ENCODE results near the gene WBP2NL. TPM values are rescaled to one million over a fixed set of nuclear protein-coding genes. Genes with fewer than 3 reads are reported as not detected.

Gene WBP2NL
- total RNA-seq, 3 donors from 2014 or later (not counting 1 experiment from before 2014, with no cell fraction given): 1.7 to 3.6 (median 3.0) TPM

- H3K27me3 ChIP-seq (ENCODE audit: control insufficient read depth, insufficient read depth, low read length): no peaks in the 10 kb centered on the region
- no peak overlapping the region for H3K27ac Mint-ChIP-seq
- H3K4me1 Mint-ChIP-seq: no peaks in the 10 kb centered on the region
- no peaks in the 10 kb centered on the region for H3K9me3 Mint-ChIP-seq
- no peaks in the 10 kb centered on the region for H3K9me3 ChIP-seq (ENCODE audit: control insufficient read depth, insufficient read depth, low read length)
- no peak for ATAC-seq
- DNase-seq: no peak
- no peaks in the 10 kb centered on the region for H3K36me3 Mint-ChIP-seq
- TF ChIP-seq CTCF (IDR thresholded peaks at IDR 0.05): no peak
- peaks cover 0 to 16% of the 10 kb centered on the region in 2 donors for H3K27me3 Mint-ChIP-seq (ENCODE audit: low read depth in 2 of 2)
- no peaks in the 10 kb centered on the region for H3K4me1 ChIP-seq (ENCODE audit: control insufficient read depth, insufficient read depth, low read length)
- H3K4me3 ChIP-seq (ENCODE audit: low read length): no peak overlapping the region
- H3K4me3 Mint-ChIP-seq: no peak overlapping the region
- no peak overlapping the region for H3K27ac ChIP-seq (ENCODE audit: low read length)
- H3K36me3 ChIP-seq (ENCODE audit: control insufficient read depth, insufficient read depth, low read length): no peaks in the 10 kb centered on the region
- WGBS (ENCODE audit: insufficient coverage): 86% methylated on average over 4 of the region's 4 CpGs
- intact Hi-C loops (cut with micrococcal nuclease): no loop called here
Measured at GRCh38 chr22:41989246-41989645, 9.3 kb upstream of the WBP2NL start.

DNA sequence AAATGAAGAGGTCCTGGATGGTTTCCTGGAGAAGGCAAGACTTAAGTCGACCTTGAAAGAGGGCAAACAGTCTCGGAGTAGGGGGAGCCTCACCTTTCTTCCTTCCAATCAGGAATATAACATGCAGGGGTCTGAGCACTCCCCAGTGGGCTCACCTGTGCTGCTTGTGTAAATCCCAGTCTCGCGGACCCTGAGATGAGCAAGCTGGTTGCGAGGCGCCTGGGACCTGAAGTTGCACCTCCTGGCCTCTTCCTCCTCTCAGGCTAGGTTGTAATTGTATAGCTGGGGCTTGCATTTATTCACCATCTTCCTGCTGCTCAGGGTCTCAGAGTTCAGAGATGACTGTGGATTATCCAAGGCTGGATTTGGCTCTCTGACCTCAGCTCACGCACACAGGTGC is 7.5 kb upstream of the WBP2NL start:
- Mint-ChIP-seq H3K4me3 (no peak overlapping the region), H3K4me1 (no peaks in the 10 kb centered on the region)
- no peak for ATAC-seq

GRCh38 chr22:41992496-41992895 is 6.1 kb upstream of the WBP2NL start:
- Histone ChIP-seq H3K36me3 (ENCODE audit: control insufficient read depth, insufficient read depth, low read length) (no peaks in the 10 kb centered on the region), H3K4me3 (ENCODE audit: low read length) (no peak overlapping the region), H3K9me3 (ENCODE audit: control insufficient read depth, insufficient read depth, low read length) (no peaks in the 10 kb centered on the region), H3K27me3 (ENCODE audit: control insufficient read depth, insufficient read depth, low read length) (no peaks in the 10 kb centered on the region), H3K27ac (ENCODE audit: low read length) (no peak overlapping the region), H3K4me1 (ENCODE audit: control insufficient read depth, insufficient read depth, low read length) (no peaks in the 10 kb centered on the region)
- ATAC-seq (no peak), DNase-seq (no peak)
- Mint-ChIP-seq H3K27ac (no peak overlapping the region), H3K9me3 (no peaks in the 10 kb centered on the region), H3K27me3 (ENCODE audit: low read depth in 2 of 2) (peaks cover 0 to 24% of the 10 kb centered on the region in 2 donors), H3K4me1 (no peaks in the 10 kb centered on the region), H3K36me3 (no peaks in the 10 kb centered on the region), H3K4me3 (no peak overlapping the region)
- 93% methylated on average over 5 of the region's 5 CpGs for WGBS (ENCODE audit: insufficient coverage)
- TF ChIP-seq CTCF (IDR thresholded peaks at IDR 0.05): no peak
- intact Hi-C loops (cut with micrococcal nuclease): no loop called here

More for the DNA sequence above, 7.5 kb upstream of the WBP2NL start:
- no peak overlapping the region for H3K27ac ChIP-seq (ENCODE audit: low read length)
- no peak overlapping the region for H3K4me3 ChIP-seq (ENCODE audit: low read length)
- 91% methylated on average over 7 of the region's 7 CpGs for WGBS (ENCODE audit: insufficient coverage)
- no peaks in the 10 kb centered on the region for H3K9me3 Mint-ChIP-seq
- H3K36me3 Mint-ChIP-seq: no peaks in the 10 kb centered on the region
- TF ChIP-seq CTCF (IDR thresholded peaks at IDR 0.05): no peak
- no peak overlapping the region for H3K27ac Mint-ChIP-seq
- DNase-seq: no peak
- intact Hi-C loops (cut with micrococcal nuclease): no loop called here
- no peaks in the 10 kb centered on the region for H3K4me1 ChIP-seq (ENCODE audit: control insufficient read depth, insufficient read depth, low read length)
- H3K27me3 Mint-ChIP-seq (ENCODE audit: low read depth in 2 of 2): peaks cover 0 to 19% of the 10 kb centered on the region in 2 donors
- H3K36me3 ChIP-seq (ENCODE audit: control insufficient read depth, insufficient read depth, low read length): no peaks in the 10 kb centered on the region
- no peaks in the 10 kb centered on the region for H3K27me3 ChIP-seq (ENCODE audit: control insufficient read depth, insufficient read depth, low read length)
- H3K9me3 ChIP-seq (ENCODE audit: control insufficient read depth, insufficient read depth, low read length): no peaks in the 10 kb centered on the region

DNA sequence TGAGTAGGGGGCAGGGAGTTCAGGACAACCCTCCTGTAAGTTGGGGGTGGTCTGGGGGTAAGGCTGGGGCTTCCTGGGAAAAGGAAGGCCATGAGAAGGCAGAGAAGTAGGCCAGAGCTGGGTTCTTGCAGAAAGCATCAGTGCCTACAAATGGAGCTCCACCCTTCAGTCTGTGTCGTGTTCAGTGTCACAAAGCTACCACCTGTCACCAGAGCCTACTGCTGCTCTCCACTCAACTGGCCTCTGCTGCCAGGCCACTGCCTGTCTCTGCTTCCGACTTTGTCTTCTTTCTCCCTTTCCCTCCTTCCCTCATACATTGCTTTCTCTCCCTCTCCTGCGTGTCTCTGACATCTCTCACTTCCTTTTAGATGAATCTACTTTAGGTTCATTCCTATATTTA is 3.4 kb upstream of the WBP2NL start:
- no peak for DNase-seq
- Histone ChIP-seq H3K4me3 (ENCODE audit: low read length) (no peak overlapping the region), H3K36me3 (ENCODE audit: control insufficient read depth, insufficient read depth, low read length) (no peaks in the 10 kb centered on the region), H3K9me3 (ENCODE audit: control insufficient read depth, insufficient read depth, low read length) (no peaks in the 10 kb centered on the region), H3K27ac (ENCODE audit: low read length) (no peak overlapping the region), H3K27me3 (ENCODE audit: control insufficient read depth, insufficient read depth, low read length) (no peaks in the 10 kb centered on the region), H3K4me1 (ENCODE audit: control insufficient read depth, insufficient read depth, low read length) (peaks cover 21% of the 10 kb centered on the region)
- peaks cover 0 to 20% of the 10 kb centered on the region in 2 donors for H3K27me3 Mint-ChIP-seq (ENCODE audit: low read depth in 2 of 2)
- peaks cover 5 to 20% of the 10 kb centered on the region in 2 donors for H3K4me1 Mint-ChIP-seq
- no peaks in the 10 kb centered on the region for H3K36me3 Mint-ChIP-seq
- H3K4me3 Mint-ChIP-seq: no peak overlapping the region
- WGBS (ENCODE audit: insufficient coverage): 72% methylated on average over 3 of the region's 3 CpGs
- H3K27ac Mint-ChIP-seq: no peak overlapping the region
- intact Hi-C loops (cut with micrococcal nuclease): no loop called here
- ATAC-seq: no peak
- no peak for TF ChIP-seq CTCF (IDR thresholded peaks at IDR 0.05)
- H3K9me3 Mint-ChIP-seq: peaks cover 0 to 2% of the 10 kb centered on the region in 2 donors

Measured in natural killer cell (primary cell).